LNCAP (cell line): ENCODE data around the gene DNAJA2.

Source experiments
- TF ChIP-seq, protein P1 (sequence below): fragments of 450-650 bp; IDR thresholded peaks from 2 replicates; pipeline ENCODE4 v1.5.1; 2017; ENCODE audit warnings: mild to moderate bottlenecking

Gene DNAJA2

DNA sequence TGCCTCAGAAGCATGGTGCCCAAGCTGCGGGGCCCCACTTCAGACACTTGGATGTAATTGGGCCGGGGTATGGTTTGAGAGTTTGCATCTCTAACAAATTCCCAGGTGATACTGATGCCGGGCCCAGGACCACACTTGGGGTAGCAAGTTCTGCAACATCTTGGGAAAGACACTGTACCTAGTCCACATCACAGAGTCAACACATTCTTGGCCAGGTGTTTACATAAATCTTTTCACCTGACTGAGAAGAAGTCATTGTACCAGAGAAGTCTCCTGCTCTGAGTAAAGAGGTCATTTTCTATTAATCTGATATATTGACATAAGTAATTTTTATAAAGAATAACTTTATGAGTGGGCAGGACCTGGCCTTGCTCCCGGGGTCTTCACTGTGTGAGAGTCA is 61.8 kb downstream of the DNAJA2 start:
- TF ChIP-seq, protein P1, sequence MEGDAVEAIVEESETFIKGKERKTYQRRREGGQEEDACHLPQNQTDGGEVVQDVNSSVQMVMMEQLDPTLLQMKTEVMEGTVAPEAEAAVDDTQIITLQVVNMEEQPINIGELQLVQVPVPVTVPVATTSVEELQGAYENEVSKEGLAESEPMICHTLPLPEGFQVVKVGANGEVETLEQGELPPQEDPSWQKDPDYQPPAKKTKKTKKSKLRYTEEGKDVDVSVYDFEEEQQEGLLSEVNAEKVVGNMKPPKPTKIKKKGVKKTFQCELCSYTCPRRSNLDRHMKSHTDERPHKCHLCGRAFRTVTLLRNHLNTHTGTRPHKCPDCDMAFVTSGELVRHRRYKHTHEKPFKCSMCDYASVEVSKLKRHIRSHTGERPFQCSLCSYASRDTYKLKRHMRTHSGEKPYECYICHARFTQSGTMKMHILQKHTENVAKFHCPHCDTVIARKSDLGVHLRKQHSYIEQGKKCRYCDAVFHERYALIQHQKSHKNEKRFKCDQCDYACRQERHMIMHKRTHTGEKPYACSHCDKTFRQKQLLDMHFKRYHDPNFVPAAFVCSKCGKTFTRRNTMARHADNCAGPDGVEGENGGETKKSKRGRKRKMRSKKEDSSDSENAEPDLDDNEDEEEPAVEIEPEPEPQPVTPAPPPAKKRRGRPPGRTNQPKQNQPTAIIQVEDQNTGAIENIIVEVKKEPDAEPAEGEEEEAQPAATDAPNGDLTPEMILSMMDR: no peak

DNA sequence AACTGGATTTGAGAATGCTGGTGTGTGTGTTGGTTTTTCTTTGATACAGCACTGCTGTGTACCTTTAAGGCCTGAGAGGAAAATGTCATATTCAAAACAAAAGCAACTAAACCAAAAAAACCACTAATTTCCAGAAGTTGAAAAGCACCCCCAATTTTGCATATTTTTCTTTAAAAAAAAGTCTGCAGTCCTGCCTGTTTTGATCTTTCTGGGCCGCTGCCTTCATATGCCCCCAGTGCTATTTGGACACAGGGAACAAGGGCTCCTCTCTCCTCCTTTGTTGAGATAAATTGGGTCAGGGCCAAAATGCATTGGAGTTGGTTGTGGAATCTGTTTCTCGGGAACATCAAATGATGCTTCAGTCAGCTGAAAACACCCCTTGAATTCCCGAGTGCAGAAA is 62.4 kb downstream of the DNAJA2 start:
- TF ChIP-seq, protein P1: no peak

GRCh38 chr16:46908540-46909372 is 64.7 kb downstream of the DNAJA2 start:
- TF ChIP-seq, protein P1: peak; percentile 63

GRCh38 chr16:46907061-46907774 is 66.3 kb downstream of the DNAJA2 start:
- TF ChIP-seq, protein P1: no peak

DNA sequence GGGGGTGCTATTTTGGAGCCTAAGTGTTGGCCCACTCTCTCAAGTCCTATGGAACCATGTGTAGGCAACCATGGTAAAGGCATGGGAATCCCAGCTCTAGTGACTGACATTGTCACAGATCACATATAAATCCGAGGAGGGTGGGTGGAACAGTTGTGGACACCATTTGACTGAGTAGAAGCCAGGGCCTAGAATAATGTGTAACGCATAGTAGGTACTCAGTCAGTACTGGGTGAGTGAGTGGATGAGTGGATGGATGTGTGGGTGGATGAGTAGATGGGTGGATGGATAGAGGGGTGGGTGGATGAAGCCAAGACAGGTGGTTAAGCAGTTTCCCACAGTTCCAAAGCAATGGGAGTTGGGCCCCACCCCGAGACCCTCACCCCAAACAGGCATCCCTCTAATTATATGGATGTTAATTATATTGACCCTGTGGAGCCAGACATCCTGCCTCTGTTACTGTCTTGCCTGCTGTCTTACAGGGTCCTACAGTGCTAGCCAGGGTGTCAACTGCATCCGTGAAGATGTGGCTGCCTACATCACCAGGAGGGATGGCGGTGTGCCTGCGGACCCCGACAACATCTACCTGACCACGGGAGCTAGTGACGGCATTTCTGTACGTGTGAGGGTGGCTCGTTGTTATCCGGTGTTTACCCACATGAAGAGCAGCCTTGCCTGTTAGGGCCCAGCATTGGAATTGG is 67.0 kb downstream of the DNAJA2 start:
- TF ChIP-seq, protein P1: no peak
